Lower leg skin (tissue), 4 donors: ENCODE results near the gene KIF21B. TPM values are rescaled to one million over a fixed set of nuclear protein-coding genes. Genes with fewer than 3 reads are reported as not detected.

Experiments
- DNase-seq, 2 donors: peaks; one replicate each; pipeline ENCODE4 v3.0.0-alpha.2; 2019; ENCODE audit warnings: low spot score in 2 of 2
- H3K4me3 ChIP-seq: fragments of 200-600 bp; sonication (generic); 2 replicates; pipeline ENCODE4 v1.5.1; 2017; ENCODE audit warnings: mild to moderate bottlenecking, low read depth; ENCODE audit not compliant: poor library complexity, severe bottlenecking
- CTCF ChIP-seq, 3 donors: fragments of 450-650 bp; IDR thresholded peaks; one replicate each; pipeline ENCODE4 v1.5.1; 2016; ENCODE audit warnings: antibody characterized with exemption in 3 of 3, mild to moderate bottlenecking in 3 of 3, moderate library complexity in 2 of 3
- POLR2A ChIP-seq, 2 donors: fragments of 450-650 bp; IDR thresholded peaks; one replicate each; pipeline ENCODE4 v1.6.1; 2016 to 2017; ENCODE audit warnings: antibody characterized with exemption in 2 of 2, mild to moderate bottlenecking in 1 of 2, moderate library complexity in 1 of 2
- WGBS, 2 donors: methylation state at CpG; one replicate each; pipeline ENCODE4 v1.1.5; 2018; 5-methylcytosine and 5-hydroxymethylcytosine counted together
- intact Hi-C: fragments of 100-400 bp; cut with DNase I; formaldehyde crosslinking; loops from one replicate; pipeline ENCODE4 v1.15.0; 2023; ENCODE audit warnings: low total_unique reads
- total RNA-seq, 4 donors: library from RNA; depleted of rRNA; stranded (reverse); fragments of >200 nt; gene quantifications; one replicate each; pipeline ENCODE4 v1.1.0, GENCODE V29; 2016

KIF21B gene
- total RNA-seq, 4 donors from 2014 or later, result 0.38 to 1.6 (median 1.0) TPM

GRCh38 chr1:201065686-201066085, 42.2 kb upstream of the KIF21B start:
- H3K4me3 ChIP-seq, result no peak overlapping the region
- 91 to 96% methylated on average over 10 of the region's 10 CpGs for WGBS, 2 donors
- DNase-seq, result no peak
- TF ChIP-seq POLR2A (IDR thresholded peaks at IDR 0.05), result no peak
- TF ChIP-seq CTCF (IDR thresholded peaks at IDR 0.05), result no peak
- intact Hi-C loops, result no loop called here

GRCh38 chr1:201064806-201065205, 41.3 kb upstream of the KIF21B start:
- WGBS, 2 donors, result 63 to 71% methylated on average over 8 of the region's 8 CpGs
- TF ChIP-seq POLR2A (IDR thresholded peaks at IDR 0.05) (no peak), CTCF (IDR thresholded peaks at IDR 0.05) (no peak)
- intact Hi-C loops, result no loop called here
- no peak overlapping the region for H3K4me3 ChIP-seq
- no peak for DNase-seq

- TF ChIP-seq CTCF (IDR thresholded peaks at IDR 0.05) (no peak), POLR2A (IDR thresholded peaks at IDR 0.05) (no peak)
- H3K4me3 ChIP-seq, result no peak overlapping the region
- WGBS, 2 donors, result 94% methylated on average over 7 of the region's 7 CpGs
- intact Hi-C loops, result no loop called here
- DNase-seq, result no peak
Observed at GRCh38 chr1:201063145-201063544, 39.6 kb upstream of the KIF21B start.

- WGBS, 2 donors, result 59 to 73% methylated on average over 8 of the region's 8 CpGs
- H3K4me3 ChIP-seq, result no peak overlapping the region
- TF ChIP-seq POLR2A (IDR thresholded peaks at IDR 0.05), result no peak
- no peak for TF ChIP-seq CTCF (IDR thresholded peaks at IDR 0.05)
- no peak for DNase-seq
- intact Hi-C loops, result no loop called here
Observed at GRCh38 chr1:201062511-201063091, 39.1 kb upstream of the KIF21B start.

GRCh38 chr1:201061886-201062285, 38.4 kb upstream of the KIF21B start:
- intact Hi-C loops, result no loop called here
- H3K4me3 ChIP-seq, result no peak overlapping the region
- DNase-seq, result no peak
- TF ChIP-seq CTCF (IDR thresholded peaks at IDR 0.05), result no peak
- TF ChIP-seq POLR2A (IDR thresholded peaks at IDR 0.05), result no peak
- 93 to 96% methylated on average over 11 to 12 of the region's 12 CpGs for WGBS, 2 donors

- no peak for TF ChIP-seq CTCF (IDR thresholded peaks at IDR 0.05)
- TF ChIP-seq POLR2A (IDR thresholded peaks at IDR 0.05), result no peak
- DNase-seq, result no peak
- intact Hi-C loops, result no loop called here
- 94 to 97% methylated on average over 4 of the region's 4 CpGs for WGBS, 2 donors
- H3K4me3 ChIP-seq, result no peak overlapping the region
Observed at GRCh38 chr1:201061049-201061448, 37.5 kb upstream of the KIF21B start.
